Neural crest cell (in vitro differentiated cells): ENCODE measurements around the gene MYB. TPM values are rescaled to one million over a fixed set of nuclear protein-coding genes. Genes with fewer than 3 reads are reported as not detected.
"Not testable (repeated sequence)": the region's sequence is repeated elsewhere in the genome, so short reads cannot be mapped to it uniquely, and the experiment has no call there.

Experiments
- DNase-seq: peaks from one replicate; pipeline ENCODE4 v3.0.0; 2021; ENCODE audit warnings: low read depth, mixed read lengths, low spot score
- H3K27ac Mint-ChIP-seq: one replicate; pipeline ENCODE4 v1.8.0; 2021; ENCODE audit warnings: mild to moderate bottlenecking, mixed read lengths; ENCODE audit not compliant: unreplicated experiment
- H3K27me3 Mint-ChIP-seq: 2 replicates; pipeline ENCODE4 v1.8.0; 2021; ENCODE audit warnings: low read depth, mild to moderate bottlenecking, mixed read lengths
- H3K36me3 Mint-ChIP-seq: 2 replicates; pipeline ENCODE4 v1.8.0; 2021; ENCODE audit warnings: low read depth, mild to moderate bottlenecking, mixed read lengths
- H3K4me1 Mint-ChIP-seq: 2 replicates; pipeline ENCODE4 v1.8.0; 2021; ENCODE audit warnings: mixed read lengths
- H3K4me3 Mint-ChIP-seq: one replicate; pipeline ENCODE4 v1.8.0; 2021; ENCODE audit warnings: mild to moderate bottlenecking, mixed read lengths
- H3K9me3 Mint-ChIP-seq: 2 replicates; pipeline ENCODE4 v1.8.0; 2021; ENCODE audit warnings: mixed read lengths
- CTCF ChIP-seq: fragments of 200-600 bp; sonication (generic); conservative IDR thresholded peaks from 2 replicates; pipeline ENCODE4 v1.5.0; 2021; ENCODE audit warnings: antibody characterized with exemption, mild to moderate bottlenecking
- total RNA-seq: library from RNA; stranded (reverse); gene quantifications from 2 replicates; pipeline ENCODE4 v1.2.1, GENCODE V29; 2021

MYB gene
- total RNA-seq, 1 donor from 2014 or later, result 6.8 TPM

- no peak for TF ChIP-seq CTCF
- H3K9me3 Mint-ChIP-seq, result peaks cover 5% of the 10 kb centered on the region
- H3K36me3 Mint-ChIP-seq, result no peaks in the 10 kb centered on the region
- DNase-seq, result no peak
- H3K27ac Mint-ChIP-seq, result no peak overlapping the region
- H3K27me3 Mint-ChIP-seq, result no peaks in the 10 kb centered on the region
- H3K4me3 Mint-ChIP-seq, result no peak overlapping the region
- no peaks in the 10 kb centered on the region for H3K4me1 Mint-ChIP-seq
These were observed 33.2 kb upstream of the MYB start for GRCh38 chr6:135147637-135148592.

GRCh38 chr6:135148889-135149288 is 32.2 kb upstream of the MYB start:
- Mint-ChIP-seq H3K4me3 (no peak overlapping the region), H3K27ac (no peak overlapping the region), H3K27me3 (no peaks in the 10 kb centered on the region), H3K9me3 (peaks cover 5% of the 10 kb centered on the region), H3K36me3 (no peaks in the 10 kb centered on the region), H3K4me1 (no peaks in the 10 kb centered on the region)
- no peak for TF ChIP-seq CTCF
- DNase-seq, result no peak

- Mint-ChIP-seq H3K9me3 (peaks cover 5% of the 10 kb centered on the region), H3K4me3 (no peak overlapping the region), H3K27me3 (peaks cover 3% of the 10 kb centered on the region), H3K36me3 (peaks cover 2% of the 10 kb centered on the region), H3K4me1 (no peaks in the 10 kb centered on the region), H3K27ac (no peak overlapping the region)
- TF ChIP-seq CTCF, result no peak
- no peak for DNase-seq
These were observed 31.7 kb upstream of the MYB start for GRCh38 chr6:135149376-135149775.

GRCh38 chr6:135150481-135150880 is 30.6 kb upstream of the MYB start:
- not testable (repeated sequence) for DNase-seq, H3K4me3 Mint-ChIP-seq, H3K9me3 Mint-ChIP-seq, H3K27ac Mint-ChIP-seq, H3K27me3 Mint-ChIP-seq, H3K4me1 Mint-ChIP-seq, H3K36me3 Mint-ChIP-seq

- DNase-seq, H3K4me1 Mint-ChIP-seq, H3K27me3 Mint-ChIP-seq, H3K27ac Mint-ChIP-seq, H3K9me3 Mint-ChIP-seq, H3K36me3 Mint-ChIP-seq, H3K4me3 Mint-ChIP-seq: not testable (repeated sequence)
These were observed 27.0 kb upstream of the MYB start for GRCh38 chr6:135154125-135154524.

- Mint-ChIP-seq H3K4me3 (no peak overlapping the region), H3K27ac (no peak overlapping the region), H3K36me3 (peaks cover 2% of the 10 kb centered on the region), H3K4me1 (no peaks in the 10 kb centered on the region), H3K27me3 (peaks cover 3% of the 10 kb centered on the region), H3K9me3 (peaks cover 3% of the 10 kb centered on the region)
- no peak for TF ChIP-seq CTCF
- DNase-seq, result no peak
These were observed 22.7 kb upstream of the MYB start for GRCh38 chr6:135158397-135158796.
